Ovary (tissue), 3 donors: ENCODE results near the gene ADAMTS17.

Source experiments
- CTCF ChIP-seq, 3 donors: fragments of 450-650 bp in 2 of 3; fragments of 200-600 bp in 1 of 3; IDR thresholded peaks; one replicate each; pipeline versions ENCODE4 v1.5.1 to v1.8.0; 2016 to 2022; ENCODE audit warnings: antibody characterized with exemption in 3 of 3, mild to moderate bottlenecking in 1 of 3
- EP300 ChIP-seq: sonication (generic); formaldehyde crosslinking; IDR thresholded peaks from one replicate; pipeline ENCODE4 v1.6.1; 2017; ENCODE audit warnings: antibody characterized with exemption
- POLR2A ChIP-seq: fragments of 450-650 bp; IDR thresholded peaks from one replicate; pipeline ENCODE4 v1.6.1; 2017; ENCODE audit warnings: antibody characterized with exemption, mild to moderate bottlenecking, moderate library complexity
- donor health status: DM: no; HTN: no; CAD: no.

- TF ChIP-seq CTCF (IDR thresholded peaks at IDR 0.05) (no peak), EP300 (no peak), POLR2A (no peak)
These were observed 334.2 kb downstream of the ADAMTS17 start for GRCh38 chr15:100007609-100008008.
